Peyer's patch (tissue), 4 donors: ENCODE data around the gene HOXA5.
A peak's percentile ranks its signal among the peaks of the same experiment; 100 is the strongest.

Experiments used
- POLR2A ChIP-seq, 2 donors: fragments of 450-650 bp; IDR thresholded peaks; one replicate each; pipeline ENCODE4 v1.5.1; 2017; ENCODE audit warnings: antibody characterized with exemption in 2 of 2, mild to moderate bottlenecking in 2 of 2, moderate library complexity in 2 of 2
- TF ChIP-seq, protein P1 (sequence below), 6 experiments: fragments of 450-650 bp in 4 of 6; fragments of 200-600 bp in 2 of 6; sonication (generic) in 1 of 6; IDR thresholded peaks; one replicate each; pipeline ENCODE4 v1.5.1; 2017 to 2019; ENCODE audit warnings: antibody characterized with exemption in 6 of 6, mild to moderate bottlenecking in 3 of 6, moderate library complexity in 1 of 6

DNA sequence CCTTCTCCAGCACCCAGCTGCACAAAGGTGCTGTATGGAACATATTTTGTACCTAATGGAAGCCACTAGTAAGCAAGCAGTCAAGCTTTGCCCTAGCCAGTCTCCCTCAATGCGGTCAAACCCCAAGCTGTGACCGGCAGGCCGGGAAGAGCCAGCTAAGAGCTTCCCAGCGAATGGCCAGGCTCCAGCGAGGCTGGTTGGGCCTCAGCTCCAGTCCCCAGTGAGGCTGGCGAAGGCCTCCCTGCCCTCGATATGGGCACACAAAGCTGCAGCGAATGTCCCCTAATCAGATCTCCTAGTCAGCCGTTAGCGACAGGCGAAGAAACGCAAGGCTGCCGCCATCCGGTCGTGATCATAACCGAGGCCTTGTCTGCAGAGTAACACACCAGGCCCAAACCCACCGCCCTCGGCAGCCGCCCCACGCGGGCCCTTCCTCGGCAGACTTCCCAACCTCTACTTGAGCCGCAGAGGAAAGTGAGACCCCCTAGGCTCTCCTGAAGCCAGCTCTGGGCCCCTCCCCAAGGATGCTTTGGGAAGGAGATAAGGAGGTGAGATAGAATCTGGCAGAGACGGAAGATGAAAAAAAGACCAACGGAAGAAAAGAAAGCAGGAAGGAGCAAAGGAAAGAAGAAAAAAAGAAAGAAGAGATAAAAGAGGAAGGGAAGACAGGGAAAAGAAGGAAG is 24.9 kb upstream of the HOXA5 start:
- peak in 1 of 2 donors; percentile 14 for TF ChIP-seq POLR2A (IDR thresholded peaks at IDR 0.05)
- TF ChIP-seq, protein P1, sequence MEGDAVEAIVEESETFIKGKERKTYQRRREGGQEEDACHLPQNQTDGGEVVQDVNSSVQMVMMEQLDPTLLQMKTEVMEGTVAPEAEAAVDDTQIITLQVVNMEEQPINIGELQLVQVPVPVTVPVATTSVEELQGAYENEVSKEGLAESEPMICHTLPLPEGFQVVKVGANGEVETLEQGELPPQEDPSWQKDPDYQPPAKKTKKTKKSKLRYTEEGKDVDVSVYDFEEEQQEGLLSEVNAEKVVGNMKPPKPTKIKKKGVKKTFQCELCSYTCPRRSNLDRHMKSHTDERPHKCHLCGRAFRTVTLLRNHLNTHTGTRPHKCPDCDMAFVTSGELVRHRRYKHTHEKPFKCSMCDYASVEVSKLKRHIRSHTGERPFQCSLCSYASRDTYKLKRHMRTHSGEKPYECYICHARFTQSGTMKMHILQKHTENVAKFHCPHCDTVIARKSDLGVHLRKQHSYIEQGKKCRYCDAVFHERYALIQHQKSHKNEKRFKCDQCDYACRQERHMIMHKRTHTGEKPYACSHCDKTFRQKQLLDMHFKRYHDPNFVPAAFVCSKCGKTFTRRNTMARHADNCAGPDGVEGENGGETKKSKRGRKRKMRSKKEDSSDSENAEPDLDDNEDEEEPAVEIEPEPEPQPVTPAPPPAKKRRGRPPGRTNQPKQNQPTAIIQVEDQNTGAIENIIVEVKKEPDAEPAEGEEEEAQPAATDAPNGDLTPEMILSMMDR (IDR thresholded peaks at IDR 0.05) = no peak
